ENCODE results near the gene SERPINH1.

DNA sequence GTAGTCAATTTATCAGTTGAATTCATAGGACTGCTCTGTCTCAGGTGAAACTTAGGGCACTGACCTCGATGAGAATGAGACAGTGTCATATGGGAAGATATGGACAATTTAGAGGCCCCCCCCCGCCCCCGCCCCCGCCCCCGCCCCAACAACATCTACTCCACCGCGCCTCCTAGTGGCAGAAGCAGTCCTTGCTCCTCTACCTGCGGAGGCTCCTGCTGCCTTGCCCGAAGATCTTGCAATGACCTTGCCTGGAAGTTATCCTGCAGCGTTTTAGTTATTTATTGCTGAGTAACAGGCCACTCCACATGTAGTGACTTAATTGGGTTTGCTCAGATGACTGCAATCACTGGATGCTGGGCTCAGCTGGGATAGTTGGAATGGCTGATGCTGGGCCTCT lies 15.2 kb downstream of the SERPINH1 start:
- TF ChIP-seq CTCF (IDR thresholded peaks at IDR 0.05) = peak in 1 of 2 donors; percentile 58
- no peak for TF ChIP-seq POLR2A (IDR thresholded peaks at IDR 0.05)
